Astrocyte (in vitro differentiated cells and primary cell): Measurements from ENCODE around the gene PET117. TPM values are rescaled to one million over a fixed set of nuclear protein-coding genes. Genes with fewer than 3 reads are reported as not detected.

Experiments used
- DNase-seq: peaks from one replicate; pipeline ENCODE4 v3.0.0-alpha.2; 2010; ENCODE audit warnings: low read depth
- FAIRE-seq: peaks from 2 replicates; lab custom pipeline; 2011; peaks lifted over from hg19 to GRCh38; lab: Jason Lieb, UNC
- H2AFZ ChIP-seq: 2 replicates; pipeline ENCODE4 v1.6.0; 2012; ENCODE audit warnings: low read depth, low read length, inconsistent platforms
- H3K27ac ChIP-seq: 2 replicates; pipeline ENCODE4 v1.5.1; 2011; ENCODE audit warnings: low read depth, low read length, inconsistent platforms
- H3K27me3 ChIP-seq: 2 replicates; pipeline ENCODE4 v1.6.0; 2011; ENCODE audit warnings: low read length, inconsistent platforms; ENCODE audit not compliant: insufficient read depth
- H3K36me3 ChIP-seq: 2 replicates; pipeline ENCODE4 v1.5.1; 2011; ENCODE audit warnings: low read length, inconsistent platforms; ENCODE audit not compliant: insufficient read depth
- H3K4me1 ChIP-seq: 2 replicates; pipeline ENCODE4 v1.5.1; 2011; ENCODE audit warnings: low read length, inconsistent platforms; ENCODE audit not compliant: insufficient read depth
- H3K4me2 ChIP-seq: 2 replicates; pipeline ENCODE4 v1.6.0; 2012; ENCODE audit warnings: low read length, inconsistent platforms
- H3K4me3 ChIP-seq: 2 replicates; pipeline ENCODE4 v1.5.1; 2011; ENCODE audit warnings: low read depth, mild to moderate bottlenecking, low read length, inconsistent platforms; ENCODE audit not compliant: insufficient read depth
- H3K79me2 ChIP-seq: 2 replicates; pipeline ENCODE4 v1.6.0; 2012; ENCODE audit warnings: mild to moderate bottlenecking, low read length, inconsistent platforms; ENCODE audit not compliant: insufficient read depth
- H3K9ac ChIP-seq: 2 replicates; pipeline ENCODE4 v1.6.0; 2012; ENCODE audit warnings: mild to moderate bottlenecking, low read length, inconsistent platforms
- H3K9me3 ChIP-seq: 2 replicates; pipeline ENCODE4 v1.5.1; 2012; ENCODE audit warnings: low read depth, mild to moderate bottlenecking, low read length, inconsistent platforms; ENCODE audit not compliant: insufficient read depth
- H4K20me1 ChIP-seq: 2 replicates; pipeline ENCODE4 v1.6.0; 2012; ENCODE audit warnings: low read length, inconsistent platforms; ENCODE audit not compliant: insufficient read depth
- H3K27ac Mint-ChIP-seq: one replicate; pipeline ENCODE4 v1.8.0; 2021; ENCODE audit warnings: mild to moderate bottlenecking, mixed read lengths; ENCODE audit not compliant: unreplicated experiment
- H3K27me3 Mint-ChIP-seq: one replicate; pipeline ENCODE4 v1.8.0; 2021; ENCODE audit warnings: low read depth, mixed read lengths; ENCODE audit not compliant: unreplicated experiment
- H3K36me3 Mint-ChIP-seq: one replicate; pipeline ENCODE4 v1.8.0; 2021; ENCODE audit warnings: low read depth, mixed read lengths; ENCODE audit not compliant: unreplicated experiment
- H3K4me1 Mint-ChIP-seq: one replicate; pipeline ENCODE4 v1.8.0; 2021; ENCODE audit warnings: low read depth, mixed read lengths; ENCODE audit not compliant: unreplicated experiment
- H3K4me3 Mint-ChIP-seq: one replicate; pipeline ENCODE4 v1.8.0; 2021; ENCODE audit warnings: mild to moderate bottlenecking, moderate library complexity, mixed read lengths; ENCODE audit not compliant: unreplicated experiment
- H3K9me3 Mint-ChIP-seq: one replicate; pipeline ENCODE4 v1.8.0; 2021; ENCODE audit warnings: mild to moderate bottlenecking, mixed read lengths; ENCODE audit not compliant: unreplicated experiment
- CTCF ChIP-seq: IDR thresholded peaks from 2 replicates; pipeline ENCODE4 v1.5.1; 2011; ENCODE audit warnings: low read depth, mild to moderate bottlenecking, inconsistent platforms, low read length, moderate library complexity; ENCODE audit not compliant: insufficient read depth
- EZH2 ChIP-seq: IDR thresholded peaks from 2 replicates; pipeline ENCODE4 v1.6.1; 2012; ENCODE audit warnings: mild to moderate bottlenecking, low read length, inconsistent platforms; ENCODE audit not compliant: insufficient read depth
- total RNA-seq: library from RNA; stranded (reverse); gene quantifications from 2 replicates; pipeline ENCODE4 v1.2.1, GENCODE V29; 2021

Gene PET117
- total RNA-seq, 1 donor from 2014 or later = 10.7 TPM

- TF ChIP-seq EZH2 (no peak), CTCF (no peak)
- H3K36me3 Mint-ChIP-seq = no peaks in the 10 kb centered on the region
- H3K27ac Mint-ChIP-seq = no peak overlapping the region
- H3K27me3 Mint-ChIP-seq = peaks cover under 1% of the 10 kb centered on the region
- peaks cover 14% of the 10 kb centered on the region for H4K20me1 ChIP-seq
- no peaks in the 10 kb centered on the region for H3K27me3 ChIP-seq
- H3K36me3 ChIP-seq = peaks cover 8% of the 10 kb centered on the region
- FAIRE-seq (no peak), DNase-seq (no peak)
- peaks cover 11% of the 10 kb centered on the region for H3K4me1 ChIP-seq
- H2AFZ ChIP-seq = peak overlapping the region; percentile 99
- H3K9me3 Mint-ChIP-seq = no peaks in the 10 kb centered on the region
- H3K4me3 Mint-ChIP-seq = peak overlapping the region; percentile 91
- peak overlapping the region; percentile 80 for H3K4me3 ChIP-seq
- H3K9ac ChIP-seq = peak overlapping the region; percentile 82
- H3K4me1 Mint-ChIP-seq = peaks cover 2% of the 10 kb centered on the region
- H3K27ac ChIP-seq = peak overlapping the region; percentile 73
- peak overlapping the region; percentile 92 for H3K4me2 ChIP-seq
- H3K9me3 ChIP-seq = no peaks in the 10 kb centered on the region
- peaks cover 44% of the 10 kb centered on the region for H3K79me2 ChIP-seq
Measured at GRCh38 chr20:18138639-18139583, 1.2 kb downstream of the PET117 start.

- Histone ChIP-seq H3K36me3 (peaks cover 11% of the 10 kb centered on the region), H2AFZ (no peak overlapping the region), H4K20me1 (peaks cover 16% of the 10 kb centered on the region), H3K4me3 (no peak overlapping the region), H3K79me2 (peaks cover 44% of the 10 kb centered on the region), H3K27me3 (no peaks in the 10 kb centered on the region), H3K27ac (no peak overlapping the region), H3K4me2 (peak overlapping the region; percentile 92), H3K9ac (no peak overlapping the region), H3K4me1 (peaks cover 11% of the 10 kb centered on the region), H3K9me3 (no peaks in the 10 kb centered on the region)
- Mint-ChIP-seq H3K9me3 (no peaks in the 10 kb centered on the region), H3K4me1 (peaks cover 2% of the 10 kb centered on the region), H3K4me3 (no peak overlapping the region), H3K27ac (no peak overlapping the region), H3K27me3 (no peaks in the 10 kb centered on the region), H3K36me3 (no peaks in the 10 kb centered on the region)
- no peak for TF ChIP-seq CTCF
- no peak for TF ChIP-seq EZH2
- DNase-seq (no peak), FAIRE-seq (no peak)
Measured at GRCh38 chr20:18139832-18140231, 2.2 kb downstream of the PET117 start.
